ENCODE results near the gene DHDH. TPM values are rescaled to one million over a fixed set of nuclear protein-coding genes. Genes with fewer than 3 reads are reported as not detected.

The DHDH gene
- total RNA-seq, 1 donor from 2014 or later, result not detected

GRCh38 chr19:48958006-48958405, 24.5 kb downstream of the DHDH start:
- intact Hi-C loops (cut with micrococcal nuclease), result no loop called here
- Mint-ChIP-seq H3K4me3 (no peak overlapping the region), H3K27me3 (no peaks in the 10 kb centered on the region), H3K9me3 (no peaks in the 10 kb centered on the region), H3K27ac (peak overlapping the region; percentile 24), H3K36me3 (ENCODE audit: low read depth) (peaks cover 32% of the 10 kb centered on the region), H3K4me1 (peaks cover 44% of the 10 kb centered on the region)
- no peak for ATAC-seq (ENCODE audit: low read depth)
- ChIA-PET POLR2A (interaction anchor here (0.6 to 4.9 kb wide), 2 partner anchors 34 to 84 kb away, joined by 3 to 53 read pairs; partner anchors contain the start of gene PPP1R15A), CTCF (no interaction called here)
- no peak for TF ChIP-seq CTCF (IDR thresholded peaks at IDR 0.05)
- no peak for DNase-seq

GRCh38 chr19:48959341-48960239, 26.1 kb downstream of the DHDH start:
- ATAC-seq (ENCODE audit: low read depth), result no peak
- no peaks in the 10 kb centered on the region for H3K27me3 Mint-ChIP-seq
- peaks cover 56% of the 10 kb centered on the region for H3K4me1 Mint-ChIP-seq
- no peak for DNase-seq
- H3K4me3 Mint-ChIP-seq, result no peak overlapping the region
- intact Hi-C loops (cut with micrococcal nuclease), result no loop called here
- ChIA-PET POLR2A (interaction anchor here (0.6 to 4.9 kb wide), 5 partner anchors 15 to 595 kb away, joined by 3 to 53 read pairs (median 4); partner anchors contain the start of genes PPP1R15A and SYNGR4), CTCF (interaction anchor here (0.7 to 1.9 kb wide), 2 partner anchors 11 kb away, joined by 3 to 5 read pairs; no protein-coding TSS in a partner anchor)
- H3K27ac Mint-ChIP-seq, result no peak overlapping the region
- H3K9me3 Mint-ChIP-seq, result no peaks in the 10 kb centered on the region
- TF ChIP-seq CTCF (IDR thresholded peaks at IDR 0.05), result no peak
- peaks cover 32% of the 10 kb centered on the region for H3K36me3 Mint-ChIP-seq (ENCODE audit: low read depth)

- no peaks in the 10 kb centered on the region for H3K27me3 Mint-ChIP-seq
- intact Hi-C loops (cut with micrococcal nuclease), result no loop called here
- peaks cover 37% of the 10 kb centered on the region for H3K36me3 Mint-ChIP-seq (ENCODE audit: low read depth)
- H3K4me3 Mint-ChIP-seq, result no peak overlapping the region
- DNase-seq, result no peak
- H3K27ac Mint-ChIP-seq, result peak overlapping the region; percentile 19
- peaks cover 60% of the 10 kb centered on the region for H3K4me1 Mint-ChIP-seq
- POLR2A ChIA-PET, result interaction anchor here (0.6 to 4.9 kb wide), 4 partner anchors 10 to 715 kb away, joined by 3 to 53 read pairs (median 4); partner anchors contain the start of genes PPP1R15A and PRMT1
- H3K9me3 Mint-ChIP-seq, result no peaks in the 10 kb centered on the region
- no peak for TF ChIP-seq CTCF (IDR thresholded peaks at IDR 0.05)
- CTCF ChIA-PET, result interaction anchor here (1.0 to 1.9 kb wide), 4 partner anchors 9 to 166 kb away, joined by 3 to 8 read pairs (median 4); no protein-coding TSS in a partner anchor
- no peak for ATAC-seq (ENCODE audit: low read depth)
These were observed 27.7 kb downstream of the DHDH start for GRCh38 chr19:48961051-48961649.

- peaks cover 62% of the 10 kb centered on the region for H3K4me1 Mint-ChIP-seq
- DNase-seq, result no peak
- POLR2A ChIA-PET, result interaction anchor here (0.6 to 4.9 kb wide), 7 partner anchors 9 to 715 kb away, joined by 3 to 53 read pairs (median 5); partner anchors contain the start of genes PPP1R15A, PRMT1 and RUVBL2
- no peaks in the 10 kb centered on the region for H3K9me3 Mint-ChIP-seq
- CTCF ChIA-PET, result interaction anchor here (0.9 to 1.5 kb wide), 4 partner anchors 9 to 166 kb away, joined by 3 to 8 read pairs (median 3); no protein-coding TSS in a partner anchor
- no peaks in the 10 kb centered on the region for H3K27me3 Mint-ChIP-seq
- intact Hi-C loops (cut with micrococcal nuclease), result loop anchor here (2.0 kb wide), 1 partner anchor 61 kb away; the partner anchor contains the start of gene NUCB1
- no peak for ATAC-seq (ENCODE audit: low read depth)
- H3K4me3 Mint-ChIP-seq, result peak overlapping the region; percentile 65
- H3K36me3 Mint-ChIP-seq (ENCODE audit: low read depth), result peaks cover 39% of the 10 kb centered on the region
- H3K27ac Mint-ChIP-seq, result peak overlapping the region; percentile 99
- TF ChIP-seq CTCF (IDR thresholded peaks at IDR 0.05), result no peak
These were observed 28.2 kb downstream of the DHDH start for GRCh38 chr19:48961673-48962028.

All from activated B cell treated with CpG ODN at 0.5 μM for 24 hours (primary cell).